ACC112 (cell line): Measurements from ENCODE around the gene PLB1.

Source experiments
- H2AFZ ChIP-seq: fragments of 200-600 bp; sonication (generic); one replicate; pipeline ENCODE4 v1.6.0; 2017; ENCODE audit warnings: antibody characterized with exemption, low read length; ENCODE audit not compliant: unreplicated experiment
- H3K27ac ChIP-seq: fragments of 200-600 bp; sonication (generic); 2 replicates; pipeline ENCODE4 v1.5.1; 2014; ENCODE audit warnings: low read depth, mild to moderate bottlenecking, antibody characterized with exemption, low read length, moderate library complexity
- H3K27me3 ChIP-seq: fragments of 200-600 bp; sonication (generic); 2 replicates; pipeline ENCODE4 v1.6.1; 2014; ENCODE audit warnings: mild to moderate bottlenecking, antibody characterized with exemption, low read length, moderate library complexity, mixed read lengths; ENCODE audit not compliant: insufficient read depth
- H3K36me3 ChIP-seq: fragments of 200-600 bp; sonication (generic); 2 replicates; pipeline ENCODE4 v1.6.1; 2016; ENCODE audit warnings: mild to moderate bottlenecking, antibody characterized with exemption, low read length, moderate library complexity, mixed read lengths; ENCODE audit not compliant: insufficient read depth
- H3K4me1 ChIP-seq: fragments of 200-600 bp; sonication (generic); one replicate; pipeline ENCODE4 v1.6.1; 2016; ENCODE audit warnings: low read length, mixed read lengths; ENCODE audit not compliant: insufficient read depth, unreplicated experiment, control insufficient read depth
- H3K4me3 ChIP-seq: fragments of 200-600 bp; sonication (generic); 2 replicates; pipeline ENCODE4 v1.5.1; 2014; ENCODE audit warnings: mild to moderate bottlenecking, low read depth, low read length
- H3K79me2 ChIP-seq: fragments of 200-600 bp; sonication (generic); one replicate; pipeline ENCODE4 v1.6.0; 2016; ENCODE audit warnings: low read length; ENCODE audit not compliant: control insufficient read depth, unreplicated experiment, insufficient read depth

The PLB1 gene

GRCh38 chr2:28495551-28496250 is at the start of gene PLB1:
Gene PLB1, plus strand, starts transcription at chr2:28496060. Its CDS starts 55 bp downstream, at chr2:28496115.
- H3K36me3 ChIP-seq: no peaks in the 10 kb centered on the region
- H3K4me1 ChIP-seq: no peaks in the 10 kb centered on the region
- no peak within 1 kb of the TSS for H2AFZ ChIP-seq

GRCh38 chr2:28446531-28446930 is 49.3 kb upstream of the PLB1 start:
- Histone ChIP-seq H2AFZ (no peak overlapping the region), H3K36me3 (no peaks in the 10 kb centered on the region), H3K4me3 (no peak overlapping the region), H3K4me1 (peaks cover 56% of the 10 kb centered on the region), H3K27me3 (no peaks in the 10 kb centered on the region), H3K27ac (peak overlapping the region; percentile 75), H3K79me2 (no peaks in the 10 kb centered on the region)

More at GRCh38 chr2:28495551-28496250, at the start of gene PLB1:
- Histone ChIP-seq H3K27me3 (peaks cover 25% of the 10 kb centered on the region), H3K27ac (no peak within 1 kb of the TSS), H3K79me2 (no peaks in the 10 kb centered on the region), H3K4me3 (no peak within 1 kb of the TSS)

GRCh38 chr2:28447086-28447485 is 48.8 kb upstream of the PLB1 start:
- peaks cover 56% of the 10 kb centered on the region for H3K4me1 ChIP-seq

GRCh38 chr2:28447943-28448792 is 47.7 kb upstream of the PLB1 start:
- Histone ChIP-seq H3K36me3 (no peaks in the 10 kb centered on the region), H2AFZ (peak overlapping the region; percentile 1), H3K79me2 (no peaks in the 10 kb centered on the region), H3K4me3 (no peak overlapping the region), H3K27me3 (no peaks in the 10 kb centered on the region), H3K4me1 (peaks cover 56% of the 10 kb centered on the region), H3K27ac (peak overlapping the region; percentile 75)

More at GRCh38 chr2:28447086-28447485, 48.8 kb upstream of the PLB1 start:
- H3K36me3 ChIP-seq: no peaks in the 10 kb centered on the region
- no peaks in the 10 kb centered on the region for H3K27me3 ChIP-seq
- H3K4me3 ChIP-seq: no peak overlapping the region
- H3K79me2 ChIP-seq: no peaks in the 10 kb centered on the region
- H3K27ac ChIP-seq: peak overlapping the region; percentile 75
- no peak overlapping the region for H2AFZ ChIP-seq

- no peak overlapping the region for H3K4me3 ChIP-seq
- H3K27me3 ChIP-seq: no peaks in the 10 kb centered on the region
- no peak overlapping the region for H2AFZ ChIP-seq
- no peaks in the 10 kb centered on the region for H3K36me3 ChIP-seq
- H3K27ac ChIP-seq: peak overlapping the region; percentile 75
- no peaks in the 10 kb centered on the region for H3K79me2 ChIP-seq
- peaks cover 56% of the 10 kb centered on the region for H3K4me1 ChIP-seq
These were observed 47.1 kb upstream of the PLB1 start for GRCh38 chr2:28448793-28449100.

GRCh38 chr2:28449126-28449487 is 46.8 kb upstream of the PLB1 start:
- peaks cover 56% of the 10 kb centered on the region for H3K4me1 ChIP-seq

GRCh38 chr2:28449488-28450395 is 46.1 kb upstream of the PLB1 start:
- no peaks in the 10 kb centered on the region for H3K27me3 ChIP-seq

More at GRCh38 chr2:28449126-28449487, 46.8 kb upstream of the PLB1 start:
- Histone ChIP-seq H3K36me3 (no peaks in the 10 kb centered on the region), H3K79me2 (no peaks in the 10 kb centered on the region), H3K4me3 (no peak overlapping the region), H2AFZ (no peak overlapping the region), H3K27ac (peak overlapping the region; percentile 75), H3K27me3 (no peaks in the 10 kb centered on the region)

GRCh38 chr2:28450901-28451565 is 44.8 kb upstream of the PLB1 start:
- H2AFZ ChIP-seq: no peak overlapping the region
- H3K4me1 ChIP-seq: peaks cover 43% of the 10 kb centered on the region
- no peak overlapping the region for H3K27ac ChIP-seq
- no peak overlapping the region for H3K4me3 ChIP-seq
- no peaks in the 10 kb centered on the region for H3K27me3 ChIP-seq
- H3K36me3 ChIP-seq: no peaks in the 10 kb centered on the region
- H3K79me2 ChIP-seq: no peaks in the 10 kb centered on the region

More at GRCh38 chr2:28449488-28450395, 46.1 kb upstream of the PLB1 start:
- Histone ChIP-seq H3K79me2 (no peaks in the 10 kb centered on the region), H3K27ac (peak overlapping the region; percentile 75), H2AFZ (peak overlapping the region; percentile 42), H3K4me3 (no peak overlapping the region), H3K4me1 (peaks cover 56% of the 10 kb centered on the region), H3K36me3 (no peaks in the 10 kb centered on the region)

- Histone ChIP-seq H2AFZ (no peak overlapping the region), H3K4me3 (no peak overlapping the region), H3K4me1 (peaks cover 34% of the 10 kb centered on the region), H3K27ac (no peak overlapping the region), H3K36me3 (no peaks in the 10 kb centered on the region), H3K27me3 (no peaks in the 10 kb centered on the region), H3K79me2 (no peaks in the 10 kb centered on the region)
These were observed 43.9 kb upstream of the PLB1 start for GRCh38 chr2:28451793-28452533.
